HepG2 (cell line): Measurements from ENCODE around the gene KCNJ6.

Experiments used
- ATF2 ChIP-seq: sonication (generic); formaldehyde crosslinking; IDR thresholded peaks from 2 replicates; pipeline ENCODE4 v1.4.0; 2020; ENCODE audit warnings: missing genetic modification reagents
- POLR2AphosphoS5 ChIP-seq: IDR thresholded peaks from 2 replicates; pipeline ENCODE4 v1.6.1; 2012; ENCODE audit warnings: low read depth, low read length
- SRF ChIP-seq: IDR thresholded peaks from 2 replicates; pipeline ENCODE4 v1.6.1; 2011; ENCODE audit warnings: mild to moderate bottlenecking, low read depth, low read length, moderate library complexity
- ZNF773 ChIP-seq: sonication (generic); formaldehyde crosslinking; IDR thresholded peaks from 2 replicates; pipeline ENCODE4 v1.4.0; 2020; ENCODE audit warnings: missing genetic modification reagents, borderline replicate concordance
- TF ChIP-seq, protein P1 (sequence below): sonication (generic); formaldehyde crosslinking; IDR thresholded peaks from 2 replicates; pipeline ENCODE4 v1.5.0; 2020; ENCODE audit warnings: mild to moderate bottlenecking, missing genetic modification reagents, moderate library complexity

DNA sequence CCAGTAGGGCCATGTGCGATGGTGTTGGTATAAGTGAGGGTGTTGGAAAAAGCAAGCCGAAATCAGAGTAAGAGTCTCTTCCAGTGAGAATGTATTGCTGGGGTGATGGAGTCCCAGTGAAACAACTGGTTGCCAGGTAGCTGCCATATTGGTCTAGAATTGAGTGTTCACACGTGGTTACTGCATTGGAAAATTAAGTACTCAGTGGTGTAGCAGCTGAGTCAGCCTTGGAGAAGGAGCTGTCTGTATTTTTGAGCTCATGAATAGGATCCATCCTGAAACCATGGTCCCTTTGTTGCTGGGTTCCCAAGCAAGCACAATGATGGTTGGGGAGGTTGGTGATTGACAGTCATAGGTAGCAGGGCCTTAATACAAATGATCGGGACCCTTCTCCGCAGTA lies 314.3 kb downstream of the KCNJ6 start:
- TF ChIP-seq POLR2AphosphoS5: no peak
- no peak for TF ChIP-seq ZNF773
- no peak for TF ChIP-seq ATF2 (CRISPR knock-in tag)
- no peak for TF ChIP-seq SRF
- TF ChIP-seq, protein P1, sequence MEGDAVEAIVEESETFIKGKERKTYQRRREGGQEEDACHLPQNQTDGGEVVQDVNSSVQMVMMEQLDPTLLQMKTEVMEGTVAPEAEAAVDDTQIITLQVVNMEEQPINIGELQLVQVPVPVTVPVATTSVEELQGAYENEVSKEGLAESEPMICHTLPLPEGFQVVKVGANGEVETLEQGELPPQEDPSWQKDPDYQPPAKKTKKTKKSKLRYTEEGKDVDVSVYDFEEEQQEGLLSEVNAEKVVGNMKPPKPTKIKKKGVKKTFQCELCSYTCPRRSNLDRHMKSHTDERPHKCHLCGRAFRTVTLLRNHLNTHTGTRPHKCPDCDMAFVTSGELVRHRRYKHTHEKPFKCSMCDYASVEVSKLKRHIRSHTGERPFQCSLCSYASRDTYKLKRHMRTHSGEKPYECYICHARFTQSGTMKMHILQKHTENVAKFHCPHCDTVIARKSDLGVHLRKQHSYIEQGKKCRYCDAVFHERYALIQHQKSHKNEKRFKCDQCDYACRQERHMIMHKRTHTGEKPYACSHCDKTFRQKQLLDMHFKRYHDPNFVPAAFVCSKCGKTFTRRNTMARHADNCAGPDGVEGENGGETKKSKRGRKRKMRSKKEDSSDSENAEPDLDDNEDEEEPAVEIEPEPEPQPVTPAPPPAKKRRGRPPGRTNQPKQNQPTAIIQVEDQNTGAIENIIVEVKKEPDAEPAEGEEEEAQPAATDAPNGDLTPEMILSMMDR (CRISPR knock-in tag): no peak
